A375 (cell line): ENCODE results near the gene BCL11A. TPM values are rescaled to one million over a fixed set of nuclear protein-coding genes. Genes with fewer than 3 reads are reported as not detected.

Source experiments
- total RNA-seq: library from RNA; depleted of rRNA; stranded (reverse); fragments of >200 nt; shearing (Covaris generic); gene quantifications from 2 replicates; pipeline ENCODE4 v1.2.3, GENCODE V29; 2014; rRNA removed

BCL11A gene
- total RNA-seq = 0.66 and 0.79 TPM in 2 replicates

GRCh38 chr2:60553495-60554073 is at the start of gene BCL11A:
TSS of gene BCL11A (minus strand) at chr2:60553654. CDS start at chr2:60553270, 384 bp downstream.

Other genes starting within 250 kb of the BCL11A start
- gene PAPOLG, start 202.6 kb upstream of the BCL11A start, total RNA-seq = 6.7 and 7.4 TPM in 2 replicates